SU-DHL-6 (cell line): ENCODE data around the gene SBSN.

ENCODE experiments used
- EZH2phosphoT487 ChIP-seq: fragments of 200-600 bp; sonication (generic), shearing (Covaris generic); conservative IDR thresholded peaks from 2 replicates; pipeline ENCODE4 v1.6.1; 2018; ENCODE audit warnings: mild to moderate bottlenecking, antibody characterized with exemption, low read length, moderate library complexity, mixed read lengths
- TF ChIP-seq, protein P1 (sequence below): fragments of 200-600 bp; sonication (generic); IDR thresholded peaks from one replicate; pipeline ENCODE4 v1.5.1; 2017; ENCODE audit warnings: antibody characterized with exemption, mild to moderate bottlenecking, low read length, moderate library complexity; ENCODE audit not compliant: insufficient read depth, poor library complexity, severe bottlenecking

- TF ChIP-seq, protein P1, sequence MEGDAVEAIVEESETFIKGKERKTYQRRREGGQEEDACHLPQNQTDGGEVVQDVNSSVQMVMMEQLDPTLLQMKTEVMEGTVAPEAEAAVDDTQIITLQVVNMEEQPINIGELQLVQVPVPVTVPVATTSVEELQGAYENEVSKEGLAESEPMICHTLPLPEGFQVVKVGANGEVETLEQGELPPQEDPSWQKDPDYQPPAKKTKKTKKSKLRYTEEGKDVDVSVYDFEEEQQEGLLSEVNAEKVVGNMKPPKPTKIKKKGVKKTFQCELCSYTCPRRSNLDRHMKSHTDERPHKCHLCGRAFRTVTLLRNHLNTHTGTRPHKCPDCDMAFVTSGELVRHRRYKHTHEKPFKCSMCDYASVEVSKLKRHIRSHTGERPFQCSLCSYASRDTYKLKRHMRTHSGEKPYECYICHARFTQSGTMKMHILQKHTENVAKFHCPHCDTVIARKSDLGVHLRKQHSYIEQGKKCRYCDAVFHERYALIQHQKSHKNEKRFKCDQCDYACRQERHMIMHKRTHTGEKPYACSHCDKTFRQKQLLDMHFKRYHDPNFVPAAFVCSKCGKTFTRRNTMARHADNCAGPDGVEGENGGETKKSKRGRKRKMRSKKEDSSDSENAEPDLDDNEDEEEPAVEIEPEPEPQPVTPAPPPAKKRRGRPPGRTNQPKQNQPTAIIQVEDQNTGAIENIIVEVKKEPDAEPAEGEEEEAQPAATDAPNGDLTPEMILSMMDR, result no peak
- TF ChIP-seq EZH2phosphoT487, result no peak
Measured at GRCh38 chr19:35562336-35562735, 34.2 kb upstream of the SBSN start.
